ENCODE results near the gene MAB21L4. TPM values are rescaled to one million over a fixed set of nuclear protein-coding genes. Genes with fewer than 3 reads are reported as not detected.

MAB21L4 gene
- total RNA-seq, 1 donor from 2014 or later = 0.59 TPM

DNA sequence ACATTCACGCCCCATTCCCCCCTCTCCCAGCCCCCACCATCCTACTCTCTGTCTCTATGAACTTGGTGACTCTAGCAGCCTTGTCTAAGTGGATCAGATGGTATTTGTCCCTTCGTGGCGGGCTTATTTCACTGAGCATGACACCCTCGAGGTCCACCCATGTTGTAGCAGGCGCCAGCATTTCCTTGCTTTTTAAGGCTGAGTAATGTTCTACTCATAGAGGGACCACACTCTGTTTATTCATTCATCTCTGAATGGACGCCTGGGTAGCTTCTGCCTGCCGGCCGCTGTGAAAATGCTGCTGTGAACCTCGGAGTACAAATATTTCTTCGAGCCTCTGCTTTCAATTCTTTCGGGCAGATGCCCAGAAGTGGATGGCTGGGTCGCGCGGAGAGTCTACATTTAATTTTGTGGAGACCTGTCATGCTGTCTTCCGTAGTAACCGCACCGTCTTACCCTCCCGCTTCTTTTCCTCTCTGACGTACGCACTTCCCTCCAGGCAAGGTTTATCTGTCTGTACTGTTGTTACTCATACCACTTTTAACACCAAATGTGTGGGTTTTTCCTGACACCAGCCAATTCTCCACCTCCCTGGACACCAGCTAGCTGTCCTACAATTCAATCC, 15.8 kb upstream of the MAB21L4 start:
- Mint-ChIP-seq H3K4me1 (ENCODE audit: low read depth, unreplicated experiment) (peaks cover 6% of the 10 kb centered on the region), H3K36me3 (ENCODE audit: low read depth, unreplicated experiment) (no peaks in the 10 kb centered on the region), H3K9me3 (ENCODE audit: unreplicated experiment) (no peaks in the 10 kb centered on the region), H3K27me3 (ENCODE audit: low read depth, unreplicated experiment) (peaks cover 24% of the 10 kb centered on the region), H3K27ac (ENCODE audit: unreplicated experiment) (no peak overlapping the region), H3K4me3 (ENCODE audit: unreplicated experiment) (no peak overlapping the region)
- Histone ChIP-seq H3K4me1 (ENCODE audit: insufficient read depth, low read length) (peaks cover 31% of the 10 kb centered on the region), H3K79me2 (ENCODE audit: insufficient read depth, low read length) (no peaks in the 10 kb centered on the region), H4K20me1 (ENCODE audit: insufficient read depth, low read length) (no peaks in the 10 kb centered on the region), H3K9me3 (ENCODE audit: insufficient read depth, low read depth, low read length) (no peaks in the 10 kb centered on the region), H3K4me2 (ENCODE audit: low read length) (peak overlapping the region; percentile 43), H3K4me3 (ENCODE audit: insufficient read depth, low read depth, low read length) (no peak overlapping the region), H2AFZ (ENCODE audit: low read depth, low read length) (no peak overlapping the region), H3K9ac (ENCODE audit: low read length) (no peak overlapping the region), H3K27me3 (ENCODE audit: insufficient read depth, low read length) (peaks cover 5% of the 10 kb centered on the region), H3K27ac (ENCODE audit: low read depth, low read length) (peak overlapping the region; percentile 25), H3K36me3 (ENCODE audit: insufficient read depth, low read length) (no peaks in the 10 kb centered on the region)
- FAIRE-seq (no peak), DNase-seq (ENCODE audit: low read depth) (peak; percentile 82)
- TF ChIP-seq, protein P1, sequence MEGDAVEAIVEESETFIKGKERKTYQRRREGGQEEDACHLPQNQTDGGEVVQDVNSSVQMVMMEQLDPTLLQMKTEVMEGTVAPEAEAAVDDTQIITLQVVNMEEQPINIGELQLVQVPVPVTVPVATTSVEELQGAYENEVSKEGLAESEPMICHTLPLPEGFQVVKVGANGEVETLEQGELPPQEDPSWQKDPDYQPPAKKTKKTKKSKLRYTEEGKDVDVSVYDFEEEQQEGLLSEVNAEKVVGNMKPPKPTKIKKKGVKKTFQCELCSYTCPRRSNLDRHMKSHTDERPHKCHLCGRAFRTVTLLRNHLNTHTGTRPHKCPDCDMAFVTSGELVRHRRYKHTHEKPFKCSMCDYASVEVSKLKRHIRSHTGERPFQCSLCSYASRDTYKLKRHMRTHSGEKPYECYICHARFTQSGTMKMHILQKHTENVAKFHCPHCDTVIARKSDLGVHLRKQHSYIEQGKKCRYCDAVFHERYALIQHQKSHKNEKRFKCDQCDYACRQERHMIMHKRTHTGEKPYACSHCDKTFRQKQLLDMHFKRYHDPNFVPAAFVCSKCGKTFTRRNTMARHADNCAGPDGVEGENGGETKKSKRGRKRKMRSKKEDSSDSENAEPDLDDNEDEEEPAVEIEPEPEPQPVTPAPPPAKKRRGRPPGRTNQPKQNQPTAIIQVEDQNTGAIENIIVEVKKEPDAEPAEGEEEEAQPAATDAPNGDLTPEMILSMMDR (IDR thresholded peaks at IDR 0.05; ENCODE audit: insufficient read depth, low read depth, low read length) = no peak
- TF ChIP-seq EZH2 (IDR thresholded peaks at IDR 0.05; ENCODE audit: insufficient read depth, low read length) = no peak

DNA sequence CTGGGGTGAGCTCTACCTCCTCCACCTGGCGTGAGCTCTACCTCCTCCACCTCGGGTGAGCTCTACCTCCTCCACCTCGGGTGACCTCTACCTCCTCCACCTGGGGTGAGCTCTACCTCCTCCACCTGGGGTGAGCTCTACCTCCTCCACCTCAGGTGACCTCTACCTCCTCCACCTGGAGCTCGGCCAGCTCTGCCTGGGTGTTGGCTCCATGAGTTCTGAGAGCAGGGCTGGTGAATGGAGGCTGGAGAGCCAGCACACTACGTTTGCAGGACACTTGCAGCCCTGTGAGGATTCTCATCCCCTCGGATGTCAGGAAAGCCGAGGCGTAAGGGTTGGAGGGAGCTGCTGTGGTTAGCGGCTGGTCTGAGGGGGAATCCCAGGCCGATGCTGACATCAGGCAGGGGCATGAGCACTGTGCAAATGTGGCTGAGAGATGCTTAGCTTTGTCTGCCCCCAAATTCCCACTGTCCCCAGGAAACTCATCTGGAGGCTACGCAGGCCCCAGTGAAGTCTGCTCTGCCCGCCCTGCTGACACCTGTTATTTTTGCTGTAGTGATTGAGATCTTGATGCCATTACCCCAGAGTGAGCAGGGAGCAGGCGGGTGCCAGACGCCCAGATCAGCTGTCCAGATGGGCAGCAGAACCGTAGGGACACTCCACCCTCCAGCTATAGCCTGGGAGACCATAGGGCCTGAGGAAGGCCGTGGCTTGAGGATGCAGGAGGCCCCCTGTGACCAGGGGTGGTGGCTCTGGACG, 13.4 kb upstream of the MAB21L4 start:
- Histone ChIP-seq H2AFZ (ENCODE audit: low read depth, low read length) (no peak overlapping the region), H3K79me2 (ENCODE audit: insufficient read depth, low read length) (no peaks in the 10 kb centered on the region)
- TF ChIP-seq, protein P1 (IDR thresholded peaks at IDR 0.05; ENCODE audit: insufficient read depth, low read depth, low read length) = no peak
- no peak for TF ChIP-seq EZH2 (IDR thresholded peaks at IDR 0.05; ENCODE audit: insufficient read depth, low read length)

More for the DNA sequence above, 13.4 kb upstream of the MAB21L4 start:
- Histone ChIP-seq H3K4me2 (ENCODE audit: low read length) (no peak overlapping the region), H3K27me3 (ENCODE audit: insufficient read depth, low read length) (peaks cover 15% of the 10 kb centered on the region), H3K27ac (ENCODE audit: low read depth, low read length) (no peak overlapping the region), H3K36me3 (ENCODE audit: insufficient read depth, low read length) (no peaks in the 10 kb centered on the region), H3K4me3 (ENCODE audit: insufficient read depth, low read depth, low read length) (no peak overlapping the region), H3K4me1 (ENCODE audit: insufficient read depth, low read length) (peaks cover 29% of the 10 kb centered on the region), H3K9me3 (ENCODE audit: insufficient read depth, low read depth, low read length) (no peaks in the 10 kb centered on the region), H3K9ac (ENCODE audit: low read length) (no peak overlapping the region), H4K20me1 (ENCODE audit: insufficient read depth, low read length) (no peaks in the 10 kb centered on the region)
- no peak for FAIRE-seq
- Mint-ChIP-seq H3K9me3 (ENCODE audit: unreplicated experiment) (no peaks in the 10 kb centered on the region), H3K4me3 (ENCODE audit: unreplicated experiment) (no peak overlapping the region), H3K27ac (ENCODE audit: unreplicated experiment) (no peak overlapping the region), H3K36me3 (ENCODE audit: low read depth, unreplicated experiment) (no peaks in the 10 kb centered on the region), H3K27me3 (ENCODE audit: low read depth, unreplicated experiment) (peaks cover 32% of the 10 kb centered on the region), H3K4me1 (ENCODE audit: low read depth, unreplicated experiment) (peaks cover 6% of the 10 kb centered on the region)
- DNase-seq (ENCODE audit: low read depth) = no peak
